ENCODE measurements around the gene FYB1. TPM values are rescaled to one million over a fixed set of nuclear protein-coding genes. Genes with fewer than 3 reads are reported as not detected.
"Not testable (repeated sequence)": the region's sequence is repeated elsewhere in the genome, so short reads cannot be mapped to it uniquely, and the experiment has no call there.

The FYB1 gene
- total RNA-seq, 2 donors from 2014 or later = 127 to 131 TPM

GRCh38 chr5:39223565-39224156 lies 4.3 kb upstream of the FYB1 start:
- H3K27me3 Mint-ChIP-seq (ENCODE audit: low read depth) = no peaks in the 10 kb centered on the region
- peaks cover 57% of the 10 kb centered on the region for H3K4me1 Mint-ChIP-seq (ENCODE audit: low read depth)
- ATAC-seq (replicated peaks in 1 of 2) (peak in 1 of 2 donors; percentile 22), DNase-seq (no peak)
- no peaks in the 10 kb centered on the region for H3K36me3 Mint-ChIP-seq (ENCODE audit: insufficient read depth in 2 of 2)
- H3K27ac Mint-ChIP-seq = no peak overlapping the region
- no peaks in the 10 kb centered on the region for H3K9me3 Mint-ChIP-seq
- H3K4me3 Mint-ChIP-seq = no peak overlapping the region

GRCh38 chr5:39221671-39222070 lies 2.3 kb upstream of the FYB1 start:
- H3K4me3 Mint-ChIP-seq; H3K36me3 Mint-ChIP-seq (ENCODE audit: insufficient read depth in 2 of 2); DNase-seq; H3K27ac Mint-ChIP-seq; H3K27me3 Mint-ChIP-seq (ENCODE audit: low read depth); ATAC-seq (replicated peaks in 1 of 2); H3K9me3 Mint-ChIP-seq: not testable (repeated sequence)
- H3K4me1 Mint-ChIP-seq (ENCODE audit: low read depth) = peaks cover 68% of the 10 kb centered on the region

- no peak for ATAC-seq (replicated peaks in 1 of 2)
- H3K36me3 Mint-ChIP-seq (ENCODE audit: insufficient read depth in 2 of 2) = no peaks in the 10 kb centered on the region
- H3K4me3 Mint-ChIP-seq = no peak overlapping the region
- H3K9me3 Mint-ChIP-seq = no peaks in the 10 kb centered on the region
- no peaks in the 10 kb centered on the region for H3K27me3 Mint-ChIP-seq (ENCODE audit: low read depth)
- DNase-seq = no peak
- peaks cover 68% of the 10 kb centered on the region for H3K4me1 Mint-ChIP-seq (ENCODE audit: low read depth)
- peak overlapping the region; percentile 16 for H3K27ac Mint-ChIP-seq
These were observed 1.1 kb upstream of the FYB1 start for GRCh38 chr5:39220280-39221030.

GRCh38 chr5:39218482-39219402 lies 621 bp downstream of the FYB1 start:
- no peak for ATAC-seq (replicated peaks in 1 of 2)
- no peak for DNase-seq
- Mint-ChIP-seq H3K4me3 (peak overlapping the region in 1 of 2 donors; percentile 35), H3K36me3 (ENCODE audit: insufficient read depth in 2 of 2) (no peaks in the 10 kb centered on the region), H3K4me1 (ENCODE audit: low read depth) (peaks cover 72% of the 10 kb centered on the region), H3K9me3 (no peaks in the 10 kb centered on the region), H3K27ac (peak overlapping the region; percentile 48), H3K27me3 (ENCODE audit: low read depth) (no peaks in the 10 kb centered on the region)

GRCh38 chr5:39217365-39218281 lies 1.7 kb downstream of the FYB1 start:
- no peaks in the 10 kb centered on the region for H3K9me3 Mint-ChIP-seq
- peak overlapping the region; percentile 79 to 81 for H3K4me3 Mint-ChIP-seq
- H3K4me1 Mint-ChIP-seq (ENCODE audit: low read depth) = peaks cover 80% of the 10 kb centered on the region
- peak overlapping the region; percentile 93 for H3K27ac Mint-ChIP-seq
- ATAC-seq (replicated peaks in 1 of 2) (peak; percentile 77 to 81), DNase-seq (peak; percentile 84 to 87)
- H3K27me3 Mint-ChIP-seq (ENCODE audit: low read depth) = no peaks in the 10 kb centered on the region
- H3K36me3 Mint-ChIP-seq (ENCODE audit: insufficient read depth in 2 of 2) = no peaks in the 10 kb centered on the region

GRCh38 chr5:39216631-39217030 lies 2.7 kb downstream of the FYB1 start:
- H3K9me3 Mint-ChIP-seq = no peaks in the 10 kb centered on the region
- no peaks in the 10 kb centered on the region for H3K27me3 Mint-ChIP-seq (ENCODE audit: low read depth)
- peak overlapping the region; percentile 79 to 81 for H3K4me3 Mint-ChIP-seq
- peaks cover 89% of the 10 kb centered on the region for H3K4me1 Mint-ChIP-seq (ENCODE audit: low read depth)
- DNase-seq (peak in 1 of 2 donors; percentile 30), ATAC-seq (replicated peaks in 1 of 2) (no peak)
- no peaks in the 10 kb centered on the region for H3K36me3 Mint-ChIP-seq (ENCODE audit: insufficient read depth in 2 of 2)
- H3K27ac Mint-ChIP-seq = peak overlapping the region; percentile 93

GRCh38 chr5:39215857-39216256 lies 3.5 kb downstream of the FYB1 start:
- Mint-ChIP-seq H3K9me3 (no peaks in the 10 kb centered on the region), H3K27me3 (ENCODE audit: low read depth) (no peaks in the 10 kb centered on the region), H3K36me3 (ENCODE audit: insufficient read depth in 2 of 2) (no peaks in the 10 kb centered on the region), H3K4me1 (ENCODE audit: low read depth) (peaks cover 96% of the 10 kb centered on the region), H3K27ac (peak overlapping the region; percentile 90), H3K4me3 (peak overlapping the region; percentile 77 to 87)
- DNase-seq = no peak
- ATAC-seq (replicated peaks in 1 of 2) = no peak

GRCh38 chr5:39214912-39215709 lies 4.3 kb downstream of the FYB1 start:
- ATAC-seq (replicated peaks in 1 of 2) = no peak
- peak in 1 of 2 donors; percentile 42 for DNase-seq

GRCh38 chr5:39213447-39214207 lies 5.7 kb downstream of the FYB1 start:
- peak overlapping the region; percentile 97 for H3K27ac Mint-ChIP-seq
- peaks cover 99% of the 10 kb centered on the region for H3K4me1 Mint-ChIP-seq (ENCODE audit: low read depth)
- DNase-seq (peak in 1 of 2 donors; percentile 40), ATAC-seq (replicated peaks in 1 of 2) (peak; percentile 10 to 14)
- no peaks in the 10 kb centered on the region for H3K9me3 Mint-ChIP-seq
- no peaks in the 10 kb centered on the region for H3K27me3 Mint-ChIP-seq (ENCODE audit: low read depth)
- no peaks in the 10 kb centered on the region for H3K36me3 Mint-ChIP-seq (ENCODE audit: insufficient read depth in 2 of 2)
- peak overlapping the region; percentile 85 to 97 for H3K4me3 Mint-ChIP-seq

More at GRCh38 chr5:39214912-39215709, 4.3 kb downstream of the FYB1 start:
- Mint-ChIP-seq H3K27ac (peak overlapping the region; percentile 97), H3K4me1 (ENCODE audit: low read depth) (peaks cover 99% of the 10 kb centered on the region), H3K36me3 (ENCODE audit: insufficient read depth in 2 of 2) (no peaks in the 10 kb centered on the region), H3K9me3 (no peaks in the 10 kb centered on the region), H3K4me3 (peak overlapping the region; percentile 85 to 97), H3K27me3 (ENCODE audit: low read depth) (no peaks in the 10 kb centered on the region)

- peak overlapping the region; percentile 97 for H3K27ac Mint-ChIP-seq
- DNase-seq = no peak
- H3K4me3 Mint-ChIP-seq = peak overlapping the region; percentile 79 to 85
- no peaks in the 10 kb centered on the region for H3K36me3 Mint-ChIP-seq (ENCODE audit: insufficient read depth in 2 of 2)
- peak; percentile 18 to 32 for ATAC-seq (replicated peaks in 1 of 2)
- no peaks in the 10 kb centered on the region for H3K9me3 Mint-ChIP-seq
- no peaks in the 10 kb centered on the region for H3K27me3 Mint-ChIP-seq (ENCODE audit: low read depth)
- peaks cover 99% of the 10 kb centered on the region for H3K4me1 Mint-ChIP-seq (ENCODE audit: low read depth)
These were observed 7.6 kb downstream of the FYB1 start for GRCh38 chr5:39211773-39212172.

- H3K4me3 Mint-ChIP-seq = peak overlapping the region; percentile 79 to 85
- H3K4me1 Mint-ChIP-seq (ENCODE audit: low read depth) = peaks cover 98% of the 10 kb centered on the region
- H3K27ac Mint-ChIP-seq = peak overlapping the region; percentile 99
- peak; percentile 75 to 81 for ATAC-seq (replicated peaks in 1 of 2)
- no peaks in the 10 kb centered on the region for H3K9me3 Mint-ChIP-seq
- H3K27me3 Mint-ChIP-seq (ENCODE audit: low read depth) = no peaks in the 10 kb centered on the region
- peak; percentile 84 to 85 for DNase-seq
- H3K36me3 Mint-ChIP-seq (ENCODE audit: insufficient read depth in 2 of 2) = no peaks in the 10 kb centered on the region
These were observed 9.4 kb downstream of the FYB1 start for GRCh38 chr5:39209924-39210323.

Data from activated T-cell treated with anti-CD3 and anti-CD28 coated beads, Interleukin-2, amount 50 U/mL, for 72 hours (primary cell).